DMS79 (cell line): ENCODE measurements around the gene LEFTY1.

Source experiments
- DNase-seq: peaks from one replicate; lab custom pipeline; 2025; lab: John Stamatoyannopoulos, UW

Gene LEFTY1

DNA sequence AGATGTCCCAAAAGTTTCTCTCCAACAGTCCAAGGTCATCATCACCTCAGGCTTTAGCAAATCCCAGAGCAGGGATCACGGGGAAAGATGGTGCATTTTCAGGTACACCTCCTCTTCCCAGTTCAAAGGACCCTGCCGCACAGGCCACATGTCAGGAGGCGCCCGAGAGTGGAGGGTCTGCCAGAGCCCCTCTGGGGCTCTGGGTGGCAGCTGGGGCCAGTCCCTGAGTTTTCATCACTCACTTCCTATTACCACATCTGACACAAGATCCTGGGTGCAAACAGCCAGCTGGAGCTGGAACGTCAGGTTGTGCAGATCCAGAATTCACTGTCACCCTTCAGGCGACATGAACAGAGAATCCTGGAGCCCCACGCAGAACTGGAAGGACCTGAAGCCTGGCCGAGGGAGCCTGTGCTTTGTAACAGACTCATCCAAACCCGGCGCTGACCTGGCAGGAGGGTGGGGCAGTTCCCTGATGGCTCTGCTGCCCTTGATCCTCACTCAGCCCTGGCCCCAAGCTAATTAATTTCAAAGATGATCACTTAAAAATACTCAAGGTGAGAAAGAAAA, 15.6 kb downstream of the LEFTY1 start:
- no peak for DNase-seq

DNA sequence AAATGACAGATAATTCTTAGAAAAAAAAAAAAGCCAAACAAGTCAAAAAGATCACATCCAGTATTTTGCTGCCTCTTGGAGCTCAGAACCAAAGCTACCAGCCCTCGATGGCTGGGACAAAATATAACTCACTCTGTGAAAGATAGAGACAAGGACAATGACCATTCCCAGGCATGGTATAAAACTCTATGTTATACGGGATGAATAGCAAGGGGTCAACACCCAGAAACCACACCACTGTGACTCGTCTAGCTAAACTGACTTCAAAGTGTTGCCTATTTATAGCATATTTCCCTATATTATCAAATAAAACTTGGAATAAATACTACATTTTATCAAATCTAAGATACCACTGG, 16.9 kb downstream of the LEFTY1 start:
- DNase-seq = no peak

DNA sequence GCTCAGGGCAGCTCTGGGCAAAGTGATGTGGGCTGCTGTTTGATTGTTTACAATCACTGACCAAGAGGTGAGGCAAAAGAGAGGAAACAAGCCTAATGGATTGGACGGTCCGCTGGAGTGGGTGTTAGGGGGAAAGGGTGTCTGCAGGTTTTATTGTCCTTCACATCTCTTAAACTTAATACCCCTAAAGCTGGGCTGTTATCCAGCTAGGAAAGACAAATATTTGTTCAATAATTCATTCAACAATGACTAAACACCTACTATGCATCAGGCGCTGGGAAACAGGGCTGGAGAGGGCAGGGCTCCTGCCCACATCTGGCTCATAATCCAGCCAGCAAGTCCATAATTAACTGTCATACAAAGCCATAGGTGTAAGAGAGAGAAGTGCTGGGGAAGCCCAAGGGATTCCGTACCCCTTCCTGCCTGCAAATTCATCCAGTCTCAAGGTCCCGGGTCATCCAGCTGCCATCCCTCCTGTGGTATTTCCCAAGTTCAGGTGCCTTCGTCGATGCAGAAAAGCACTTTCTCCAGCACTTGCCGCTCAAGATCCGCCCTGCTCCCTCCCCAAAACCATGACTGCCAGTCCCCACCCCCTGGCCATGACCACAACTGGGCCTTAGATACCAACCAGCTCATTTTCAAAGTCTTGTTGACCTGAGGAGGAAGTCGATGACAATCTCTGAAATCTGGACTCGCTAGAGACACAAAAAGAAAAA, 17.4 kb downstream of the LEFTY1 start:
- peak; percentile 56 for DNase-seq

DNA sequence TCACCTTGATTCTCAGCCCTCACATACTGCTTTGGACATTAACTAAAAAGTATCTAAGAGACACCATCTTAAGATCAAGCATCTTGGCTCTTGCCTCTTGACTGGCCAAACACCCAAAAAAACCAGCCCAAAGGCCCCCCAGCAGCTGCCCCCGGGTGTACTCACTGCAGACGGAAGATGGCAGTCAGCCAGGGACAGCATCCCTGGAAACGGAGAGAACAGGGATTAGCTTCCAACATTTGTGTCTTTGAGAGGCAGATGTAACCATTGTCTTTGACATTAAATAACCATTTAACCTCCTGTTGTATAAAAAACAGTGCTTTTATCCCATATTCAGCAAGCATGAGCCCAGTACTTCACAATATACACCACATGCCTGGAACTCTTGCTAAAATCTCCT, 18.0 kb downstream of the LEFTY1 start:
- DNase-seq = no peak

DNA sequence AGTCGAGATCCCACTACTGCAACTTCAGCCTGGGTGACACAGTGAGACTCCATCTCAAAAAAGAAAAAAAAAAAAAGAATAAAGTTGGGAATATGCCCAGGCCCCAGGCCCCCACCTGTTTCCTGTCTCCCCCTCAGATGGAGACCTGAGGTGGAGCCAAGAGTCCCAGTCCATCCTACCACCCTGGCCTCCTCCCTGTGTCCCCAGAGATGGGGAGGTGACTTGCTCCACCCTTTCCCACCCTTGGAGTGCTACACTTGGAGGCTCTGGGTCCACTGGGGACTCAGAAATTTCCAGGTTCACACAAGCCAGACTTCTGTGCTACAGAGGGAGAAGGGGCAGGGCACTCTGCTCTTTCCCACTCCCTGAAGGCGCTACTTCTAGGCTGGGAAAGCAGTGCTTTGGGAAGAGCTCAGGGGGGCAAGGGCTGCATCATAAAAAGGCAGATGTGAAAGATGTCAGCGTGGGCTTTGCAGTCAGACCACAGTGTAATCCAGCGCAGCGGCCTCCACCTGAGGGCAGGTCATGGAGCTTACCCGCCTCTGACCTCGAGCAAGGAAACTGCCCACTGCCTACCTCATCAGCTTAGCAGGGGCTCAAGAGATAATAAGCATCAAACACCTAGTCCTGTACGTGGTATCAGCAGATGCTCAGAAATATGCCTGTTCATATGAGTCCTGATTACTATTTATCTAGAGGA, 20.2 kb downstream of the LEFTY1 start:
- no peak for DNase-seq

DNA sequence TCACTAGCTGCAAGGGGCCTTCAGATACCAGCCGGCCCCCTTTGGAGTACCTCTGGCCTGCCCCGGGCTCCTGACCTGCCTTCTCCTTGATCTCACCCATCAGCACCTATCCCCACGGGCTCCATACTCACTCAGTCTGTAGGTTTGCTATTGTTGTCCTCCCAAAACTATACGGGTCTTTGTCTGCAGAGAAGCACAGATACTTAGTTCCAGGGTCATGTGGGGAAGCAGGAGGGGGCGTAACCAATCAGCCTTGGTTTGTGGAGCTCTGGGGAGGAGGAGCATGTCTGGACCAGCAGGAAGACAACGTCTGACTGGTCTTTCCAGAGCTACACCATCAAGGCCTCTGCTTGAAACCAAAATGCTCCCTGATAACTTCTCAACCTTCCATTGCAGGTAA, 22.0 kb downstream of the LEFTY1 start:
- DNase-seq = no peak

DNA sequence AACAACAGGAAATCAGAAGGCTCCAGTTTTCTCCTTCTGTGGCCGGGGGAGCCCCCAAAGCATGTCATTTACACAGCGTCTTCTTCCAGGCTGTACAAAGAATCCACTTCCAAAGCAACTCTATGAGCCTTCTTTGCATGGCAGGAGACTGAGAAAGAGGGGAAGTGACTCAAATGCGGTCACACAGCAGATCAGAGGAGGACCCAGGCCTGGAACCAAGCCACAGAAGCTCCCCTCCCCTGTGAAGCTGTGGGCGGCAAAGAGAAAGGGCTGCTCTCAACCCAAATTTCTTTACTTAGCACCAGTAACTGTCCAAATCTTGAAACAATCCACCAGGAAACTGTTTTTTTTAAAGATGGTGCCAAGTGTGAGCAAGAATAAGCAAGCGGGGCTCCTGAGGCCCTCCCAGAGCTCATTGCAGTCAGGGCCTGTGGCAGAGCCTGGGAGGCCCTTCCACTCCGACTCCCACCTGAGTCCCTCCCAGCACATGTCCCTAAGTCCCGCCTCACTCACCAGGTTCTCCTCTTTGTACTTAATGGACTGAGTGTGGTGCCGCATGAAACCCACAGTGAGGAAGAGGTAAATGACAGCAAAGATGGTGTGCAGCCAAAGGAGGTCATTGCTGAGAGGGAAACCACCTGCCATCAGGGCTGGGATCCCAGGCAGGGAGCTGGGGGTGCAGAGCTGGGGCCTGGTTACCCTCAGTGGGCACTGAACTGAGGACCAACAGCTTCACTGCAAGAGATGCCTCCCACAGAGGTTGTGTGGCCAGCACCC, 22.7 kb downstream of the LEFTY1 start:
- DNase-seq = no peak

DNA sequence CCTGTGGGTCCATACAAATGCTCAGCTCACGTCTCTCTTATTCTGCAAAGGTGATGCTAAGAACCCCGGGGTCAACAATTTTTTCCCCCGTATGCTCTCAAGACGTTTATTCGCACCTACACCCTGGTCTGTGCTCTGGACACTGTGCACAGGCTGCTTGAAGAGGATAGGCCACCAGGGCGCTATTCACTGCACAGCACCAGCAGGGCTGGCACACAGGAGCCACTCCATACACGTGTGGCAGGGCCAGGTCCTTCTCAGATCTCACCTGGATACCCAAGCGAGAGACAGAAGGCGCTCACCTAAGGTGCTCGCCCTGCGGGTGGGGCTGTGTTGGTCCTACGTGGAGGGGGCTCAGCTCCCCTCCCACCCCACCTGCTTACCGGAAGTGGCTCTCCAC, 23.4 kb downstream of the LEFTY1 start:
- no peak for DNase-seq

DNA sequence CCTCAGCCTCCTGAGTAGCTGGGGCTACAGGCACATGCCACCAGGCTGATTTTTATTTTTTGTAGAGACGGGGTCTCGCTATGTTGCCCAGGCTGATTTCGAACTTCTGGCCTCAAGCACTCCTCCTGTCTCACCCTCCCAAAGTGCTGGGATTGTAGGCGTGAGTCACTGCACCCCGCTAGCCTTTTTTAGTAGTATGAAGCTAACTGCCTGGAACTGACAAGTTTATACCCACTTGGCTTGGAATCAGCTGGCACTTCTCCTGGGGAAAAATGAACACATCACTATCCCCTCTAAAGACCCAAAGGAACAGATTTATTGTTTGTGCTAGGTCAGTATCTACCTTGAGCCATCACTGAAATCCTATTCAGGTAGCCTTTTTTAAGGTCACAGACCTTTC, 25.8 kb downstream of the LEFTY1 start:
- DNase-seq = no peak

DNA sequence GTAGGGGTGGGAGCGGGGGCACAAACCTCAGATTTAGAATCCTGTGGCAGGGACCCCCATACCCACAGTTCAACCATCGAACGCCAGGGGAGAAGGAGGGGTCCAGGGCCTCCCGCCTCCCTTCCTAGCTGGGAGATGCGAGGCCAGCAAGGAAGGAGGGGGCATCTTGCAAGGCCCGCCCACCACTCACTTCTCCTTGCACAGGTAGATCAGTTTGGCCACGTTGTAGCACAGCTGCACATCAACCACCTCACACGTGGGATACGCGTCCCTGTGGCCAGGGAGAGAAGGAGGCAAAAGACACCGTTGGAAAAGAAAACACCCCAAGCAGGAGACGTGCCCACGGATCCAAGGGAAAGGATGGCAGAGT, 26.4 kb downstream of the LEFTY1 start:
- no peak for DNase-seq

DNA sequence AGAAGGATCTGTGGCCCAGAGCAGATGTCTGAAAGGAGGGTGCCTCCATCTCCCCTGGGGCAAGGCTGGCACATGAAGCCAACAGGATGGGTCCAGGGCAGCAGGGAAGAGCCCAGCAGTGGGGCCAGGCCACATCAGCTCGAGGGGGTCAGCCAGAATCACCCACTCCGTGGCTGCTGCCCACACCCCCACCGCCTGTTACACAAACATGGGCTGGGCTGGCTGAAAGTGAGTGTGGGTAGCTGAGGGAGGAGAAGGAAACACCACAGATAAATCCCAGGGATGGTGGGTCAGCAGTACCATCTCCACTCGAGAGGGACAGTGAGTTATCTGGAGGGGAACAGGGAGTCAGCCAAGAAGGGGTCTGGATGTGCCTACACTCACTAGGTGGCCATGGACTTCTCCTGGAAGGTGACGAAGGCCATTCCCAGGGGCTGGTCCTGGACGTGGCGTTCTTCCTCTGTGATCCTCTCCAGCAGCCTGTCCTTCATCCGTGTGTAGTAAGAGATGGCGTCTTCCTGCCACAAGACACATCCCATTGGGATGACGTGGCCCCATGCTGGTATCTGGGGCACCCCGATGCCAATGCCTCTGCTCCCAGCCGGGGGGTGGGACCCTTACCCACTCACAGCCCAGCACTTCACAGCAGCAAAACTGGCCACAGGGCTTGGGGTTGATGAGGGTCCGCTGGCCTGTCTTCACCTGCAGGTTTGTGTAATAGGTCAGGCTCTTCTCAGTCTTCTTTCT, 26.9 kb downstream of the LEFTY1 start:
- DNase-seq = no peak

DNA sequence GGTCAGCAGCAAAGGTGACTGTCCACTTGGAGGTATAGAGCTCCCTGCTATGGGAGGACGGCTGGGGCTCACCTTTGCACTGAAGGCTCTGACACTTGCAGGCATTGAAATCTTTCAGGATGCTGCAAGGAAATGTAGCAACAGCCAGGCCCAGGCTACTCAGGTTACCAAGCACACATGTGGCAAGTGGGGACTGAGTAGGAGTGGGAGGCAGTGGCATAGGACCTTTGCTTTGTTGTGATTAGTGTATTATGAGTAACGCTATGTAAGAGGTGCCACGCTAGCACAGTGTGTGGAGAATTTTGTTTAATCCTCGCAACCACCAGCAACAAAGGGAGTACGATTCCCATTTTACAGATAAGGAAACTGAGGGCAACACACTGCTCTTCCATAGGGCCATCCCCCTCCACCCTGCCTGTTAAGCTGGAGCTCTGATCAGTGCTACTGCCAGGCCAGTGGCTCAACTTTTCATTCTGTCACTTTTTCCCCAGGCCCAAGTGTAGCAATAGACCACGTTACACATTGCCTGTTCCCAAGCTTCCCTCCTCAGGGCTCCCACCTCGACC, 28.0 kb downstream of the LEFTY1 start:
- no peak for DNase-seq

DNA sequence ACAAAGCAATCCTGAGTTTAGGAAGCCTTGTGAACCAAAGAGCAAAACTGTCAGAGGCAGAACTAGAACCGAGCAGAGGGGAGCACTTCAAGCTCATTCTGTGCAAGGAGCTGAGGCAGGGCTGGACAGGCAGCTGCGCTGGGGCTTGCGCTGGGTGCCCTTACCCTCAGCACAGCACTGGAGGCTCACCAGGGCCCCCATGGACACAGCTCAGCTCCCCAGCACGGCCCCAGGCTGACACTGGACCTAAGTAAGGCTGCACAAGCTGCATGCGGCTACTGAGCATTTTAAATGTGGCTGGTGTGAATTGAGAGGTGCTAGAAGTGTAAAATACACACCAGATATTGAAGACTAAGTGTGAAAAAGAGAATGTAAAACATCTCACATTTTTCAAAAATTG, 28.8 kb downstream of the LEFTY1 start:
- no peak for DNase-seq

DNA sequence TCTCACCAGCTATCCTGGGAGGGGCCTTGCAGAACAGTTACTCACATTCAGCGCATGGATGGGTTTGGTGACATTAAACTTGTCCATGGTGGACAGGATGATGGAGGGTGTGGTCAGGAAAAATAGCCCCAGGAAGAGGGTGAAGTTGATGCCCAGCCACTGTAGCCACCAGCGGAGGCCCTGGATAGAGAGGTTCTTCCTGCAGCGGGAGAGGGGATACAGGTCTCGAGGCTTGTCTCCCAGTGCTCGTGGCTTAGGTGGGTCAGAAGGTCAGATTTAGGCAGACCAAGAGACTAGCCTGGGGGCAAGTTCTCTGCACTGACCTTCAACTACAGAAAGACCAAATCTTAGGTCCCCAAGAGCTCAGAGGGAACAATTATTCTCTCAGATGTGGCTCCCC, 29.8 kb downstream of the LEFTY1 start:
- no peak for DNase-seq

DNA sequence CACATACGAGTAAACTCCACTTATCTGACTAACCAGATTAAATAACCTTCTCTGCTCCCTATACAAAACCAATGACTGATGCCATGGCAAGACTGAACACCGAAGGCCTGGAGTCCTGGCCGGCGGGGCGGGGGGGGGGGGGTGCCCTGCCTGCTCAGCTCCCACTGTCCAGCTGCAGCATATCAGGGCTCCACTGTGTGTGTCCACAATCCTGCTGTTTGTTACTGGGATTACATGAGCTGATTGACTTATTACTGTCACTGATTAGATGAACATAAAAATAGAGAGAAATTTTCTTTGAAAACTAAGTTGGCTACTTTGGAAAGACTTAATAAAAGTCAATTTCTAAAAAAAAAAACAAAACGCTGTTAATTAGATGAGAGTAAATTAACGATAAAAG, 31.7 kb downstream of the LEFTY1 start:
- no peak for DNase-seq

DNA sequence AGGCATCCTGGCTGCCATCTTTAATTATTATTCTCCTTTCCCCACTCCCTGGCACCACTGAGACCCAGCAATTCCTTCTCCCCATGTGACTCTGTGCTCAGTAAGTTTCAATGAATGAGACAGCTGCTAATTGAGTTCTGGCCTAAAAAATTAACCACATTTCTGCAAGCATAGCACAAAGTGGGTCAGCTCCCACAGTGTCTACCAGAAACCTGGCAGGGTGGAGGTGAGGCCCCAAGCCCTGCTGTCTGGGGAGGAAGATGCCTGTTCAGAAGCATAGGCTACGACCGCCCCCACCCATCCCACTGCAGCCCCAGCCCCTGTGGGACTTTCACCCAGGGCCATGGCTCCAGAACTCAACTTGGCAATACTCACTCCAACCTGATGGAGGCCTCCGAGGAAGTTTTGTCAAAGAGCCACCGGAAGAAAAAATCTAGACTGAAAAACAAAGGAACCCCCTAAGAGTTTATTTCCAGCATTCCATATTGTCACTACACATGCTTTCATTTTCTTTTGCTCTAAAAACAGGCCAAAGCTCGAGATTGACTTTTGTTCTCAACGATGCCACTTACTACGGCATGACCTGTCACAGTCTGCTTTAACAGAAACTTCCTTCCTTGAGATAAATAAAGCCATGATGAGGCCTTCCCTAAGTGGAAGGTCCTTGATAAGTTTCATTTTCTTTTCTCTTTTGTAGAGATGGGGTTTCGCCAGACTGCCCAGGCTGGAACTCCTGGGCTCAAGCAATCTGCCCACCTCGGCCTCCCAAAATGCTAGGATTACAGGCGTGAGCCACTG, 33.2 kb downstream of the LEFTY1 start:
- no peak for DNase-seq

DNA sequence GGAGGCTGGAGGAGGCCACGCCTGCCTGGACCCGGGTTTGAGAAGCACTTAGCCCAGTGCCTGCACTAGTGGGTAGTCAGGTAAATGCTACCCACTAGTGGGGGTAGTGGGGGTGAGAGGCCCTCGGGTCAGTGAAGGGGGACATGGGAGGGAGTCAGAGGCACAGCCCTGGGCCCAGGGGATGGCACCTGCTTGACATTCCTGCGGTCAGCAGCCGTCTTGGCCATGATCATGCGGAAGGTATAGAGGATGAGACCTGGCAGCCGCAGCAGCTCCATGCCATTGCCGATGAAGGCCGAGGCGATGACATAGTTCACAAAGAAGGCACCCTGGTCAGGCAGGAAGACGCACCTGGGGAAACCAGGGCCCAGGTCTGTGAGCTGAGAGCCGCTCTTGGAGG, 35.5 kb downstream of the LEFTY1 start:
- DNase-seq = no peak

DNA sequence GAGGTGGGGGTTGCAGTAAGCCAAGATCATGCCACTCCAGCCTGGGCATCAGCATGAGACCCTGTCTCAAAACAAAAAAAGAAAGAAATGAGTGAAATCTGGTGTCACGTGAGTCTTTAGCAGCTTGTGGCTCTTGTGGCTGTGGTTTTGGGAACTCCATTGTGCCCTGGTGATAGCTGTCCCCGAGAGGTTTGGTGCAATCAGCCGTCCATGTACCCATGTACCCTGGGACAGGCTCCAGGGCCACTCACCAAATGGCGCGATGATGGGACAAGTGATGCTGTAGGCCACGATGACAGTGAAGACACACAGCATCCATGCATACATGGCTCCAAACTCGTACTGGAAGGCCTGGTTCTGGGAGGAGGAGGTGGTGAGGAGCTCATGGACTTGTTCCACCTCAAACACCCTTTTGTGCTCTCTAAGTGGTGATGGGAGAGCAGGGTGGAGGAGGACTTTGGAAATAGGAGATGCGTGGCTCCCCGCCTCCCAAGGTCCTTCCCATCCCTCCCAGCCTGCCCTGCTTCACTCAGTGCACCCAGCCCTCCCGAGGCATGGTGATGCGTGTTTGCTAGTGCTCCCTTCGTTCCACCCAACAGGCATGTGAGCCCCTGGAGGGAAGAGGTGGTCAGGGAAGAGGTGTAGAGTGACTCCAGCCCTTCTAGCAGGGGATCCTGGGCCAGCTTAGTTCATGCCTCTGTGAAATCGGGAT, 36.4 kb downstream of the LEFTY1 start:
- DNase-seq = no peak

DNA sequence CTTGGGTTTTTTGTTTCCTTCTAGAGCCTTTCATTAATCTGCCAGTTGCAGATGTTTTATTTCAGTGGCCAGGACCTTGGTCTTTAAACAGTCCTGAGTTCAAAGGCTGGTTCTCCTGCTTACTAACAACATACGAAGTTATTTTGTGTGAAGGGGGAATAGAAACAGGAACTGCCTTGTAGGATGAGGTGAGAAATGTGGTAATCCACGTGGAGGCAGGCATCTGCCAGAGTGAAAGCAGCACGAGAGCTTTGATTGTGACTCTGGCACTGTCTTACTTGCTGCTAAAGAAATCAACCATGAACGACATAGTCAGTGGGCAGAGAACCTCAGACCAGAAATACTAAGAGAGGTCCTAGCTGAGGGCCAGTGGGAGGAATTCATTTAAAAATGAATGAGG, 37.1 kb downstream of the LEFTY1 start:
- no peak for DNase-seq

DNA sequence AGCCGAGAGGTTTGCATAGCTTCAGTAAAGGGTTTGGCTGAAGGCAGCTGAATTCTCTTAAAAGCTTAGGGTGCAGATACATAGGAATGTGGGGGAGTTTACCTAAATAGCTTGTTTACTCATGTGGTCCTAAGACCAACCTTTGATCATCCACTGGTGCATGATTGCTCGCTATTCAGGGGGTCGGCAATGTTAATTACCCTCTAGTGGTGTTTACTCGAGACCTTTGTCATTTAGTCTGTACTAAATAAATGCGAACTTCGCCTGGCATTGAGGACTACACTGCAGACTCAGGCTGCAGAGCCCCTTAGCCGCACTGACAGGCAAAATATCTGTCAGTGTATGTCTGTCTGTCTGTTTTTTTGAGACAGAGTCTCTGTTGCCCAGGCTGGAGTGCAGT, 38.6 kb downstream of the LEFTY1 start:
- DNase-seq = no peak
